Measurements from ENCODE around the gene MAPK4.
"Not testable (repeated sequence)": the region's sequence is repeated elsewhere in the genome, so short reads cannot be mapped to it uniquely, and the experiment has no call there.

The MAPK4 gene

DNA sequence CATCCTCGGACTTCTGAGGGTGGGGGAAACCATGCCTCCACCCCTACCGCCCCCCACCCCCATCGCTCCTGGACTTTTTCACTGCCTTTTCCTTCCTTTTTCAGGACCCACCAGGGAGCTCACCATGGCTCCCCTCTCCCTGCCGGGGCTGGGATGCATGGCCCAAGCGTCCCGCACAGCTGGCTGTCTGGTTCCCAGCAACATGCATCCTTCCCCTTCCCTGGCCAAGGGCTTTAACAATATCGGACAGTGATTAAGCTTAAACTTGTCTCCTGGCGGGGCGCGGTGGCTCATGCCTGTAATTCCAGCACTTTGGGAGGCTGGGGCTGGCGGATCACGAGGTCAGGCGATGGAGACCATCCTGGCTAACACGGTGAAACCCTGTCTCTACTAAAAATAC lies 215.8 kb downstream of the MAPK4 start:
- DNase-seq: no peak

GRCh38 chr18:50776383-50776782 lies 216.5 kb downstream of the MAPK4 start:
- DNase-seq: no peak

GRCh38 chr18:50779021-50779420 lies 219.1 kb downstream of the MAPK4 start:
- not testable (repeated sequence) for DNase-seq

All from NCI-H1092 (cell line).